DMS53 treated with DMSO at 0.1 percent for 48 hours (cell line): ENCODE data around the gene KLHL14.
"Not testable (repeated sequence)": the region's sequence is repeated elsewhere in the genome, so short reads cannot be mapped to it uniquely, and the experiment has no call there.

Experiments used
- DNase-seq: peaks from one replicate; lab custom pipeline; 2025; ENCODE audit not compliant: unreplicated experiment; lab: John Stamatoyannopoulos, UW

KLHL14 gene

GRCh38 chr18:32661486-32662299 is 111.1 kb downstream of the KLHL14 start:
- DNase-seq: peak; percentile 4

GRCh38 chr18:32654507-32654906 is 118.3 kb downstream of the KLHL14 start:
- DNase-seq: not testable (repeated sequence)

DNA sequence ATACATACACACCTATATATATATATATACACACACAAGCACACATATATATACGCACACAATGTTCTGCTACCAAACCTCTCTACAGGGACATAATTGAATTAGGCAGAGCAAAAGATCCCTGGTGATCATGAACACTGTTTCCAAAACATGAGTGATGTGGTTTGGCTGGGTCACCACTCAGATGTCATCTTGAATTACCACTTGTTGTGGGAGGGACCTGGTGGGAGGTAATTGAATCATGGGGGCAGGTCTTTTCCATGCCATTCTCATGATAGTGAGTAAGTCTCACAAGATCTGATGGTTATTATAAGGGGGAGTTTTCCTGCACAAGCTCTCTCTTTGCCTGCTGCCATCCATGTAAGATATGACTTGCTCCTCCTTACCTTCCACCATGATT is 135.2 kb downstream of the KLHL14 start:
- DNase-seq: not testable (repeated sequence)

DNA sequence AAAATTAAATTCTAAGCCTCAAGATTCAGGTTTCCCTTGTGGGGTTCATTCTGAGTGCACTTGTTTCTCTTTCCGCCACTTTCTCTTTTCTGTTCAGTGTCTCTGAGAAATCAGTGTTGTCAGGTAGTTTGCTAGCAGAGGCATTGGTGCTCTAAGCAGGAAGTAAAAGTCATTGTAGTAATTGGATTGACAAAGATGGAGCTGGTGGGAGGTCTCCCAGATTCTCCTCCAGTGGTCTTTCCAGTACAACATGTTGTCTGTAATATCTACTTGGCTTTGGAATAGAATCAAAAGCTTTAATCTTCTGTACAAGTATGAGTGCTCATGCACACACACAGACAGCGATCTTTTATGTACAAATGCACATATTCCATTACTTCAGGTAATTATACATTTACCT is 135.6 kb downstream of the KLHL14 start:
- no peak for DNase-seq

DNA sequence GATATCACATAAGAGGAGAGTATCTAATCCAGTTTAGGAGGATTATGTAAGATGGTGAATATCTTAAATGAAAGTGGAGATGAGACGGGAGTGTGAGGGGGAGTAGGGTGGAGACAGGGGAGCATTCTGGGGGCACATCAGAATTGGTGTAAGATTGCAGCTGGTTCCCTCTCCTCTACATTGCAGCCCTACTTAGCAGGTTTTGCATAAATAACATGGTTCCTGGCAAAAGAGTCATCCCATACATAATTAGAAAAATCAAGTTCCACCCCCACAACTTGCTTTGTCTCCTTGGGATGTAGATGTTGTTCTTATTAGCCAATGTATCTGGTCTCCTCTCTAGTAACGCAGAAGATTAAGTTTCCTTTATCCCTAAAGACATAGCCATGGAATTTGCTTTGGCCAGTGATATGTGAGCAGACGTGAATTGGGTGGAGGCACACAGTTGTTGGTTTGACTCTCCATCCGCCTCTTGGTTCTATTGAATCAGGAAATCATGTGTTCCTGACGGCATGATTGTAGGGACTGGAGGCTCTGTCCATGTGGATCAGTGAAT is 137.9 kb downstream of the KLHL14 start:
- DNase-seq: no peak

GRCh38 chr18:32629981-32630700 is 142.7 kb downstream of the KLHL14 start:
- DNase-seq: no peak

DNA sequence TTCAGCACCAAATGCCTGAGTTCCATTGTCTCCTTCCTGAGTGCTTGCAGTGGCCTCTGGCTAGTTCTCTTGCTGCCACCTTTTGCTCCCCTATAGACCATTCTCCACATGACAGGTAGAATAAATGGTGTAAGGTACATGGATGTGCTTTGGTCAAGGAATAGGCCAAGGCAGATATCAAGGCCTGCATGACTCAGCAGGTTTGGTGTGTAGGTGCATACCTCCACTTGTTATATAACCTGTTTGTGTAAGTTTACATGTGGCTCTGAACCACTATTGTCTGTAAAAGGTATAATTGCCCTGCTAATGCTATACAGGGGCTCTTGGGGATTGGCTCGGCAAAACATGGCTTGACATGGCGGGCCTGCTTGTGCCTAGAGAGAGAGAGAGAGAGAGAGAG is 143.5 kb downstream of the KLHL14 start:
- no peak for DNase-seq

GRCh38 chr18:32624182-32624723 is 148.6 kb downstream of the KLHL14 start:
- no peak for DNase-seq

- DNase-seq: no peak
Observed at GRCh38 chr18:32623563-32623962, 149.3 kb downstream of the KLHL14 start.
